Hepatocyte (in vitro differentiated cells): Measurements from ENCODE around the gene PRX.

ENCODE experiments used
- EZH2 ChIP-seq: fragments of 200-600 bp; sonication (generic); IDR thresholded peaks from 2 replicates; pipeline ENCODE4 v1.6.1; 2016; ENCODE audit warnings: antibody characterized with exemption, mild to moderate bottlenecking, borderline replicate concordance
- EZH2phosphoT487 ChIP-seq: fragments of 200-600 bp; sonication (generic); IDR thresholded peaks from one replicate; pipeline ENCODE4 v1.6.1; 2018; ENCODE audit warnings: antibody characterized with exemption, mild to moderate bottlenecking, low read depth, moderate library complexity; ENCODE audit not compliant: unreplicated experiment, severe bottlenecking
- TF ChIP-seq, protein P1 (sequence below): fragments of 200-600 bp; sonication (generic); IDR thresholded peaks from 2 replicates; pipeline ENCODE4 v1.5.1; 2016; ENCODE audit warnings: antibody characterized with exemption, mild to moderate bottlenecking; ENCODE audit not compliant: poor library complexity

DNA sequence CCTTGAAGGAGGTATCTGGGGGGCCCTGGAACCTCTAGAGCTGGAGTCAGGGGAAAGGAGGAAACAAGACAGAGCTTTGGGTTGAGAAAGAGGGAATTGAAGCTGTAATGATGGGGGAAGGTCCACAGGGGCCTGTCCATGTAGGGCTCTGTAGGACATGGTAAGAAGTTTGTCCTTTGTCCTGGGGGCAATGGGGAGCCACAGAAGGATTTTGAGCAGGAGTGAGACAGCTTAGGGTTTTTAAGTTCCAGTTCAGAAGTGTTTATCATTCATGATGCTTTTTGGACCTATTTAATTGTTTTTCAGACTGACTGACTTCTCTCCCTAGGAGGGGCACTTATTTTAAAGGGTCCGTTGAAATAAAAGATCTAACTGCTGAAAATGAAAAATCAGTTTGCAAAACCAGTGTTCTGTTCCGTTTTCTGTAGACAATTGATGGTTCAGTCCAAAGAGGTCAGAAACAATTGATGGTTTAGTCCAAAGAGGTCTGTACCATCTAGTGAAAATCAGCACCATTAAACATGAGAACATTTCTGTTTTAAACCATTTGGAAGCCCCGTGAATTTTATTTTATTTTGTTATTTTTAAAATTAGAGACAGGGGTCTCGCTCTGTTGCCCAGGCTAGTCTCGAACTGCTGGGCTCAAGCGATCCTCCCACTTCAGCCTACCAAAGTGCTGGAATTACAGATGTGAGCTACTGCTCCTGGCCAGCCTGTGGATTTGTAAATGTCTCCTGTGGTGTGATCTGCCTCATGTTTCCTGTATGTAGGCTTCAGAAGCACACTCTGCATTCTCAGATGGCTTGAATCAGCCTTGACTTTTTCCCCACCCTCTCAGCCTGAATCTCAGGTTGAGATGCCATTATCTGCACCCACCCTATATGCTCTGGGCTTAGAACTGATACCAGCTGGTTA lies 56.2 kb downstream of the PRX start:
- TF ChIP-seq, protein P1, sequence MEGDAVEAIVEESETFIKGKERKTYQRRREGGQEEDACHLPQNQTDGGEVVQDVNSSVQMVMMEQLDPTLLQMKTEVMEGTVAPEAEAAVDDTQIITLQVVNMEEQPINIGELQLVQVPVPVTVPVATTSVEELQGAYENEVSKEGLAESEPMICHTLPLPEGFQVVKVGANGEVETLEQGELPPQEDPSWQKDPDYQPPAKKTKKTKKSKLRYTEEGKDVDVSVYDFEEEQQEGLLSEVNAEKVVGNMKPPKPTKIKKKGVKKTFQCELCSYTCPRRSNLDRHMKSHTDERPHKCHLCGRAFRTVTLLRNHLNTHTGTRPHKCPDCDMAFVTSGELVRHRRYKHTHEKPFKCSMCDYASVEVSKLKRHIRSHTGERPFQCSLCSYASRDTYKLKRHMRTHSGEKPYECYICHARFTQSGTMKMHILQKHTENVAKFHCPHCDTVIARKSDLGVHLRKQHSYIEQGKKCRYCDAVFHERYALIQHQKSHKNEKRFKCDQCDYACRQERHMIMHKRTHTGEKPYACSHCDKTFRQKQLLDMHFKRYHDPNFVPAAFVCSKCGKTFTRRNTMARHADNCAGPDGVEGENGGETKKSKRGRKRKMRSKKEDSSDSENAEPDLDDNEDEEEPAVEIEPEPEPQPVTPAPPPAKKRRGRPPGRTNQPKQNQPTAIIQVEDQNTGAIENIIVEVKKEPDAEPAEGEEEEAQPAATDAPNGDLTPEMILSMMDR, result no peak
- no peak for TF ChIP-seq EZH2
- TF ChIP-seq EZH2phosphoT487, result no peak
